Measurements from ENCODE around the gene GRIP1.

The GRIP1 gene

DNA sequence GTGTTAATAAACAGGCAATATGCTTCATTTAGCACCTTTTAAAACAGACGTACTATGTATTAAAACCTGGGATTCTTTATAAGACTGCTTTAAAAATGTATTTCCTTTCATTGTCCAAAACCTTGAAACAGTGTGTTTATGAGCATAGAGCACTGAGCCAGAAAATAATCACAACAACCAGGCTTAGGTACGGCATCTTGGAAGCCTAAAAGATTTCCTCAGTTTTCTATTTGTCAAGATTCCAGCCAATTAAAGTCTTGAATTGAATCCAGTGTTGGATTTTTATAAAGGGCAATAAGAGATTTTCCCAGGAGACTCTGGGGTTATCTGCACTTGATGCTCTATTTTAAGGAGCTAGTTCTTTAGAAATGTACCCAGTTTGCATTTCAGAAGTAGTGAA lies 80.3 kb downstream of the GRIP1 start:
- DNase-seq = no peak

DNA sequence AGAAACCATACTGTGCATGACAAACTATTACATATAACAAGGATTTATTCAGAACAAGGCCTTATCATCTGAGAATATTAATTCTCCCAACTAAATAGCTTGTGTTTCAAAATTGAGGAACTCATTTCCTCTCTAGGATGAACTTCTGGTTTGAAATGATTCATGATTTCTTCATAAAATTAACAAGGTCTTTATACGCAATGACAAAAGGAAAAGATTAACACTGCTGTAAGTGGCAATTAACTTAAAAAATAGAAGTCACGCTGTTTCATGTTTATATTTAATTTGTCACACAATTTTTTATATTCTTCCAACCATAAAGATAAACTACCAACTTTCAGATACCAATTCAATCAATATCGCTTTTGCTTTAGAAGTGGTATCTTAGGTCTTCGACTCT lies 80.8 kb downstream of the GRIP1 start:
- DNase-seq = no peak

DNA sequence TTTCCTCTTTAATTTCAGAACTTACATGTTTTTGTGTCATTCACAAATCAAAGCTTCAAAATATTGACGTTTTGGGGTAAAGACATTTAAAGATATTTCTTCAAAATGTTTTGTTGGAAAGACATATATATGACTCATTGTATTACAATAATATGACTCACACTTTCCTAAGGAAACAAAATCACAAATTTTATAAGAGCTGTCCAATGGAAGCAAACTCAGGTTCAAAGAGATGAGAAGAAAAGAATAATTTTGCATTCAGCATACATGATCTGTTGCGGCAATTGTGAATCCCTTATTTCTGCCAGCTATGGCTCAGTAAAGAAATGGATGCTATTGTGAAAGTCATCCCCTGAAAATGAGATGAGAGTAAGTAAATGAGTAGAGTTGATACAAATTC lies 82.7 kb downstream of the GRIP1 start:
- DNase-seq = no peak

DNA sequence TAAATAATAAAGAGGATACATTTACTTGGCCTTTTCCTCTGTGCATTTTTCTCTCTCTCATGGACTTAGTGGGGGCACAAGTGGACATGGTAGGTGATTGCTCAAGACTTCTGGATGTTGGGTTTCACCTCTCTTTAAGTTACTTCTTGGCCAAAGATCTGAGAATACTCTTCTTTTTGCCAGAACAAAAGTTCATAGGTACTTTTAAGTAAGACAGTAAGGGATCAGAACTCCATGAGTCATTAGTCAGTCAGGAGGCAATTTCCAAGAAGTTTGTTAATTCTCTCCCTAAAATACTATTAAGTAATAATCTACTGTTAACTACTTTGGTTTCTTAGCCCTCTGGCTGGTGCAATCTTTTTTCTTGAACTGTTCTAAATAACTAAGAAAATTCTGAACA lies 84.2 kb downstream of the GRIP1 start:
- no peak for DNase-seq

DNA sequence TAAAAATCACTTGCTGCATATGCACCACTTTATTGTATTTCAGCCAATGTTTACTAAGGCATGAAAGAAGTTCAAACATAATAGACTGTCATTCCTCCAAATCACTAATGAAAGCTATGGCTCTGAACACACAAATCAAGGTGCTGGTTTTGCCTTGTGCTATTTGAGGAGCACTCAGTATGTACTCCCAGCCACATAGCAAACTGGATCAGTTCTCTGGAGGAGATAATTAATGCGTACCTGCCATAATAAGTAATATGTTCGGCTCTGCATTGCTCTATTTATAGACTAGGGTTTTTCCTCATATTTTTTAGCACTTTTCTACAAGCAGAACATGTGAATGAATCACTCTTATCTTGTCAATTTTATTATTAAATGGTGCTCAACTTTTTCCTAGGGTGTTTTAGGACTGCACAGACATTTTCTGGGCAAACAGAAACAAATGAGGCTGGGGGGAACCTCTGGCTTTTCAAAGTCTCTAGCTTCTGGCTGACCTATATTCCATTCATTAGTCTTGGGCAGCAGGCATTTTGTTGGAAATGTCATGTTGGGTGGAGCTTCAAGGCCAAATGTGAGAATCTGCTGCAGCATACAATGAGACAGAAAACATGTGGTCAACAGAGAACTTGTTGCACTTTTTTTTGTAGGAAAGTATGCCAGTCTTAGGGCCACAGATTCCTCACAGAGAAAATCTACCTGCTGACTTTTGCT lies 88.4 kb downstream of the GRIP1 start:
- no peak for DNase-seq

DNA sequence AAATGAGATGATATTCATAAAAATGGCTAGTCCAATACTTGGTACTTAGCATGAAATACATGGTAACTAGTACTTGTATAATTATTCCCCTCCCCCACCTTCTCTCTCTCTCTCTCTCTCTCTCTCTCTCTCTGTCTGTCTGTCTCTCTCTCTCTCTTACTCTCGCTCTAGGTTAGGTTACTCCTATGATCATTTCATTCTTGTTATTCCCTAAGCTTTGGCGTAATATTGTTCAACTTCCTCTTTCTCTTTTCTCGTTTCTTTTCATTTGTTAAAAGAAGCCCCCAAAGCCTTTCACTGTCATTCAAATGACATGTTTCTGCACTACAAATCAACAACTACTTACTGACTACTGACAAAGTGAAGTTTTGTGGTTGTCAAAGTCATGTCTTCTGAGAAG lies 89.8 kb downstream of the GRIP1 start:
- DNase-seq = no peak

DNA sequence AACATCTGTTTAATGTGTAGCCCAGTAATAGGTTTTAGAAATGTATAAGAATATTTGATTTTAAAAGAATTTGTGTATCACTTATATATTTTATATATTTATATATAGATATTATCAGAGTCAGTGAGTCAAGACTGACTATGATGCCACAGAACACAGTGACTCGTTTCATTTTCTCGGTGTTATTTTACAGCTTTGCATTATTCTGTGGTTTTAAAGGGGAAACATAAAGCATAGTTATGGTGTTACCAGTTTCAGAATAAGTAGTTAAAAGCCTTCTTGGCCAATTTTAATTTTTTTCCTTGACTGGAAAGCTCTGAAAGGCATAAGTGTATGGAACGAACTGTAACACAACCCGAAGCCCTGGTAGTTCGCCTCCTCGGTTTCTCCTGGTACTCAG lies 91.0 kb downstream of the GRIP1 start:
- DNase-seq = no peak

DNA sequence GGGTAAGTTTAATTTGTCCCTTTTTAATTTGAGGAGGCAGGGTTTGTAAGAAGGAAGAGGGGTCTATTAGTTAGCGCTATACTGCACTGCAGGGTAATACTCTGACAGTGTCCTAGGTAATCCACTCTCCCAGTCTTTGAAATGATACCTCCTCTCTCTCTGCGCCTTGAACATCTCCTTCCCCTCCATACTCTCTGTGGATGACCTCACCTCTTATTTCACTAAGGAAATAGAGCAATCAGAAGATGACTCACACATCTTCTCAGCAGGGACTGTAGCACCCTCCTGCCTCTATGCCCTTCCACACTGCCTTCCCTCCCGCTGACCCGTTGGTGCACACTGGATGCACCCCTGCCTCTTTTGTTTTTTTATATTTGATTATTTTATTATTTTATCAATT lies 94.2 kb downstream of the GRIP1 start:
- DNase-seq = no peak

DNA sequence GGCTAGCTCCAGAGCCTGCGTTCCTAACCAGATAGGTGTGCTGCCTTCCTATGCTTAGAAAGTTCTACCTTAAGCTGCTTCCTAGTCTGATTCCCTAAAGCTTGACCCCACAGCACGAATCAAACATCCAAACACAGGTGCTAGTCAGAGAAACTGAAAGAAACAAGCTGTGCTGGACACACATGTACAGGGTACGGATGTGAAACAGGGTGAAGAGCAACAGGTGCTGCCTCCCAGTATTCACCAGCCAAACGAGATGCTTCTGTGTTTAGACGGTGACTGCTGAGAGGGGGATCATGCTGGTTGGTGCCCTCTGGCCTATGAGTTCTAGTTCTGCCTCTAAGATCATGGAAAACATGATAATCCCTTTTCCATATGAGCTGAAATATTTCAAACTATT lies 105.3 kb downstream of the GRIP1 start:
- no peak for DNase-seq

DNA sequence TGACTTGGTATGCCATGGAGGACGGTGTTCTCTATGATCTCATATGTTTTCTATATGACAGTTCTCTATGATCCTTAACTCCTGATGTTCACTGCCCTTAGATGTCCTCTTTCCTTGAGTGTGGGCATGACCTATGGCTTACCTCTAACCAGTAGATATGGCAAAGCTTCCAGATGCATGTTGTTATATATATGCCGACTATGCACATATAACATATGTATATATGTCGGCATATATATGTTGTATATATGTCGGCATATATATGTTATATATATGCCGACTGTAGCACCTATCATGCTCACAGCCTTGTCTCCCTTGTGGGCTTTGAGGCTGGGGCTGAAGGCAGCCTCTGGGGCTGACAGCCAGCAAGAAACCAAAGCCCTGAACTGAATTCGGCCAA lies 106.0 kb downstream of the GRIP1 start:
- no peak for DNase-seq

DNA sequence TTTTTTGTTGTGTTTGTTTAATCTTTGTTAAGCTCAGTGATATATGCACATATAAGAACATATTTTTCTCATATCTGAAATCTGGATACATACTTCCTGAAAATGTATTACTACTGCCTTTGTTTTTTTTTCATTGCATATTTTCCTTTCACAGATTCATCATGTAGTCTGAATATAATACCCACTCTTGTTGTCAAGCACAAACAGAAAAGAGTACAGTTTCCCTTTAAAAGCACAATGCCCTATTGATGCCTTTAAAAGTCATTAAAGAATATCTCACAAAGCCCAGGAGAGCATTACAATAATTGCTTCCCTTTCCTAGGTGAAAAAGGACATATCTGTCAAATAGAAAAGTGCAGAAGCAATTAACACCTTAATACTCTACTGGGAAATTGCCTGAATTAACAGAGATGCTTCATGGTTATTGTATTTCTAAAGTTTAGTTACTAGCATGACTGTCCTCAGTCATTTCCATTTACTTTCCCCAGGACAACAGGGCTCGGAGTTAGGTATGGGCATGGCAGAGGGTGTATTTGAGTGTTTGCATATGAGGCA lies 107.4 kb downstream of the GRIP1 start:
- DNase-seq = no peak

DNA sequence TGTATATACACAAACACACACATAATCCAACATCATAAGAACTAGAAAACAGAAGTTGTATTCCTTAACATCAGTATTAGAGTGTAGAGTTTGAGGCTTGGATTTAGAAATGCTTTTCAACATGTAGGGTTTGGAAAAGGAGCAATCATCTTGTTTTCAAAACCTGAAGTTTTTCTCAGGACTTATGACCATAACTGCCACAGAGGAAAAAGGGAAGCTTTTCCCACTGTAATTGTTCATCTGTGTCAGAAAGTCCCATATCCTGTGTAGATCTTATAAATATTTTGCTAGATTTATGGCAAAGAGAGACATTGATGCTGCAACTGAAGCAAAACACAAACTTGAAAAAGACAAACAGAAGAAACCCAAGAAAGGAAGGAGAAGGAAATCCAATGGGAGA lies 115.7 kb downstream of the GRIP1 start:
- DNase-seq = no peak

DNA sequence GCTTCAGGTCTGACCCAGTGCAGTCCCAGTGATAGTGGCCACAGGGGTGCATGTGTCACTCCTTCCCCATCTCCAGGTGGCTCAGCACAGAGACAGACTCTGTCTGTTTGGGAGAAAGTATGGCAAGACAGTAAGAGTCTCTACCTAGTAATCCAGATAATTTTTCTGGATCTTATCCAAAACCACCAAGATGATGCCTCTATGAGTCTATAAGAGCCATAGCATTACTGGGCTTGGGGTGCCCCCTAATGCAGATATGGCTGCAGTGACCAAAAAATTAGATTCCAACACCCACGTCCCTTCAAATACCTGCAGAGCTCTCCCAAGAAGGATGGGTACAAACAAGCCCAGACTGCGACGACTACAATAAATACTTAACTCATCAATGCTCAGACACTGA lies 123.8 kb downstream of the GRIP1 start:
- no peak for DNase-seq

DNA sequence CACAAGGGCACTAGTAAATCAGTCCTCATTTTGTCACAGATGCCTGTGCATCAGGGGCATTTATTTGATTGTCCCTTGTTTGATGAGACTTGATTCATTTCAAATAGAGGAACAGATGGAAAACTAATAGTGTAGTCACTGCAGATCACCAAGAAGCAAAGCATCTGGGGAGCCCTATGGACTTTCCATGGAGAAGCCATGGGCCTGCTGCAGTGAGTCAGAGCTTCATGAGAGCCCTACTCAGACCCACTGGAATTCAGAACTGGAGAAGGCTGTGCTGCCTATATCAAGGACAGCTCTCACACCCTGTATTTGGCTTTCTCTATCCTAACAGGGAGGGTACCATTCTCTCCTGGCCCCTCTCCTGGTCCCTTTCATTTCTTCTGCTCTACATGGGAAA lies 126.2 kb downstream of the GRIP1 start:
- DNase-seq = no peak

DNA sequence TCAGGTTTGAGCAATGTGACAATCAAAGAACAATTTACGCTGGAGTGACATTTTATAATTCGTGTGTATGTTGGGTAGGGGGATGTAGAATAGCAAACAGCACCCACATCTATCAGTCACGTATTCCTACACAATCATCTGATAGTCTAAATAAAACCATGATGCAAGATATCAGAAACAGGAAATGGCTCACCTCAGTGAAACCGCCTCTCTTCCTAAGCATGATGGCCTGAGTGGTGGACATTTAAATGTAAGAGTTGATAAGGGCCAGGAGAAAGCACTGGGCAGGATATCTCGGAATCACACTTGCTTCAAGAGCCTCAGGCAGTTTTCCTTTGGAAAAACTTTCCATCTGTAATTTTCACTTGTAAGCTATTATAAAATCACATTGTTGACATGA lies 128.2 kb downstream of the GRIP1 start:
- no peak for DNase-seq

DNA sequence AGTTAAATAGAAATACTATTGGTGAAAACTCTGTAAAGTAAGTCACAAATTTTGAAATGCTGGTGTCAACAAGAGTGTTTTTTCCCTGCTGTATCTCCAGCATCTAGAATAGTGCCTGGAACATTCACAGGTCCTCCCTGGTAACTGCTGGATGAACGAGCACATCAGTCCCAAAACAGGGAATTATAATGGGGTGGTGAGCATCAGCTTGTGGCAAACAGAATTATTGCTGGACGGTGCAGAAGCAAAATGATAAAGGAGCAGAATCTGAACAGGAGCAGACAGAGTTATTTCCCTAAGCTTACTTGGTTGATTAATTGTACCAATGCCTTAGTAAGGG lies 129.9 kb downstream of the GRIP1 start:
- DNase-seq = no peak

DNA sequence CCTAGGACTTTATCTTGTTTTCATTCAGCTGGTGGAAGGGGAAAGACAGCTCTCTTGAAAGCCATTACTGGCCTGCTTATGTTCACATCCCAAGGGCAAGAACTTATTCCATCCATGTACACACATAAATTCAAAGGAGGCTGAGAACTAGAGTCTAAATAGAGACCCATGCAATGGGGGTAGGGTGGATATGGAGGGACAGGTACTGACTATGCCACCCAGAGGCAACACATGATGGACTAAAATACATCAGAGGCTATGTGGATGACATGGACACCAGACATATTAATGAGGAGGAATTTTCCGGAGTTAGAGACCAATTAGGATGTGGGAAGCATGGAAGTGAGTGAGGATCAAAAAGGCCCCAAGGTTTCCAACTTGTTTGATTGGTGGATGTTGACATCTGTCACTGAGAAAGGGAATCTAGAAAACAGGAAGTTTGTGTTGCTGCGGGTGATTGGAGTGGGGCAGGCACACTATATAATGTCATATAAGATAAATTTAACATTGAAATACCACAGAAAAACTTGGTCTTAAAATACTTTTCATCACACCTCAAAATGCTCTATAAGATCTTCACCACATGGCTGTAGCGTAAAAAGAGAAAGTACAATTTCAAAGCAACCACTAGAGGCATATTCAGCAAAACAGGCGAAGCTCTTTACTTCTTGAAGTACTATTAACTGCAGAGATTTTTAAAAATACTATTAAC lies 130.4 kb downstream of the GRIP1 start:
- DNase-seq = no peak

DNA sequence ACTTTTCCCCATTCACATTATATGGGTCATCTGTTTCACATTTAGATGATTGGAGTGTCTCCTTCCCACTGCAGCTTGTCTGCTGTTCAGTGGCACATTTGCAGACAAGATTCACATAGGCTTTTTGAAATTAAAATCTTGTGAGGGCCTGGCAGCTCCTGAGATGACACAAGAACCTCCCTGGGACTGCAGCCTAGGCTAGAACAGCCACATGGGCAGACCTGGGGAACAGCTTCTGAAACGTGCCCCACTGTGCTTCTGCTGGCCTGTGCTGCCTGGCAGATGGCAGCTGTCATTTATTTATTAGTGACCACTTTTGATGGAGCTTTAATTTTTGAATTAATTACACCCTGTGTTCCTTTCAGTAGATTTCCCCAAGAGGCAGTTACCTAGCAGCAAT lies 137.4 kb downstream of the GRIP1 start:
- DNase-seq = no peak

DNA sequence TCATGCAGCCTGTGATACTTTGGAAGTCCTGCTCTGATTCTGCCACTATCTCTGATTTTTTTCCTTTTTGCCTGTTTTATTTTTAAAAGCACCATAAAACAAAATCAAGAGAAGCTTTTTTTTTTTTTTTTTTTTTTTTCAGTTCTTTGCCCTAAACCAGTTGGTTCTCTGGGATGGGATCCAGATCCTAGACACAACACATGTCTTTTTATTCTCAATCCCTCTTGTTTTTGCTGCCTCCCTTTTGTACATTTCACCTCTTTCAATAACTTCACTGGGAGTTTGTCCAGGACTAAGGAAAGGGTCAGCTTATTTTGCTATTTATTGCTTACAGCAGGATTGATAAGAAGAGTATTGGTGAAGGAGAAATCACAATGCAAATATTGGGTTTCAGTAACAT lies 139.4 kb downstream of the GRIP1 start:
- DNase-seq = no peak

DNA sequence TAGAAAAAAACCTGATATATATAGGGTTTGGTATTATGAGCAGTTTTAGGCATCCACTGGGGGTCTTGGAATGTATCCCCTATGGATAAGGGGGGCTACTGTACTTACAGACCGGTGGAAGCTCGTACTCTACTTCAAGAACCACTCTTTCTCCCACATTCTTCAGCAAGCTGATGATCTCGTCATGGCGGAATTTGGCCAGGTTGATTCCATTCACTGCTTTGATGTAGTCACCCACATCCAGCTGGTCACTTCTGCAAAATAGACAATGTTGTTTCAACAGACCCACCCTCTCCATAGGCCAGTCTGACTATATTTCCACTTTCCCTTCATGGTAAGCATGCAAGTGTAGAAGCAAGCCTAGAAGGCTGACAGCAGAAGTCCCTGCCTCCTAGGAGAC lies 139.9 kb downstream of the GRIP1 start:
- no peak for DNase-seq

DNA sequence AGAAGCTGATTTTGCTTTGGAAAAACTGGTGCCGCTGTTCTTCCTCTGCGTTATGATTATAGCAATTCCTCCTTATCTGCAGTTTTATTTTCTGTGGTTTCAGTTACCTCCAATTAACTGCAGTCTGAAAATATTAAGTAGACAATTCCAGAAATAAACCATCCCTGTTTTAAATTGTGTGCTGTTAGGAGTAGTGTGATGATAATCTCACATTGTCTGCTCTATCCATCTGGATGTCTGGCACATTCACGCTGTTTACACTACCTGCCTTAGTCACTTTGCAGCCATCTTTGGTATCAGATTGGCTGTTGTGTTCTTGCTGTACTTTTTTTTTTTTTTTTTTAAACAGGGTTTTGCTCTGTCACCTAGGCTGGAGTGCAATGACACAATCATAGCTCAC lies 141.0 kb downstream of the GRIP1 start:
- no peak for DNase-seq

DNA sequence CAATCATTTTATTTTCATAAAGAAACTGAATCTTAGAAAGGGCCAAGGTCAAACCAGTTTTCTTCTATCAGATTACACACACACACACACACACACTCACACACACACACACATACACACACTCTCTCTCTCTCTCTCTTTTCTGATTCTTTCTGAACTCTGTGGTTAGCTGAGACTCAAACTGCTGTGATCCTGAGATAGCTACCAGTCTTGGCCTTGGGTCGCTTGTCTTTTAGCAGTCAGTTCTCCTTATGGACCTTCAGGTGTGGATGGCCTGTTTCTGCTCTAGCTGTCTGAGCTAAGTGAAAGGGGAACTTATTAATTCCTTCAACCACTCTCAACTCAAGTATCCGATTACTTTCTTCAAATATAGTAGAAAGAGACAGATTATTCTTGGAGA lies 145.1 kb downstream of the GRIP1 start:
- no peak for DNase-seq

DNA sequence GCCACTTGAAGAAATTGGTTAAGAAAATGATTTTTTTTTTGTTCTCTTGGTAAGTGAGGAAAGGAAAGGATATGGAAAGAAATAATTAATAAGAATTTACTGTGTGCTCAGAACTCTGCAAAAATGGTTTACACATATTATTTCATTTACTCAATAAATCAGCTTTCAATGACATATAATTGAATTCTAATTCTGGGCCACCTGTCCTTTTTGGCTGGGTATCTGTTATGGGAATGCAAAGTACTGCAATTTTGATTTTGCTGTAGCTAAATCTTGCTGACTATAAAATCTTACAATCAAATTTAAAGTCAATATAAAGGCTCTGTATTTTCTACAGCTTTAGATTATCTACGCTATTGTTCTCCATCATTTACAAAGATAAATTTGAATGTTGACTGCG lies 147.1 kb downstream of the GRIP1 start:
- no peak for DNase-seq

DNA sequence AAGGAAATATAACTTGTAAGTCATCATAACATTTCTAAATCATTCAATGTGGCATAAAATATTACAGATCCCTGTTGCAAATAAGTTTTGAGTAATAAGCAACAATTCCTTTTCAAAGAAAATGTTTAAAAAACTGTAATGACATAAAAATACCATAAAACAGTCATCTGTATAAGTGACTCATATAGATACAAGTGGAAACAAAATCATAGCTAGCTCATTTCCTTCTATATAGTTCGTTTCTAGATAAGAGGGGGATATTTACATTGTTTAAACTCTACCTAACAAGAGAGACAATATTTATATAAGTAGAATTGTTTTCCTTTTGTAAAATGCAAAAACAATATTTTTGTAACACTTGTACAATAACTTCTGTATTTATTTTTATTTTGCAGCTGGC lies 148.9 kb downstream of the GRIP1 start:
- no peak for DNase-seq

DNA sequence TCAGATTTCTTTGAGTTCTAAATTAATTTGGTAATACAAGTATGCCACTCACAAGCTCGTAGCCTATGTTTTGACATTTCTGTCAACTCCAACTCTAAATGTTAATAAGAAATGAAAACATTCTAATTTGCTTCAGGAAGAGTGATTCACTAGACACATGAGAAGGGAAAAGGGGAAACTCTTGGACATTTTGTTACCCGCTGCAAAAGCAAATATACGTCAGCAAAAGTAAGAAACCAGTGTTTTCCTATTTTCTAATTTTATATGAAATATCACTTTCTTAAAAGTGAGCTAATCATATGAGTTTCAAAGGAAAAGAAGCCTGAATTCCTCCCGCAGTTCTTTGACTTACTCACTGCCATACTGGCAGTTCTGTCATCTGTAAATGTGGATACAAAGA lies 162.3 kb downstream of the GRIP1 start:
- DNase-seq = no peak
